Metanephros (tissue), 1 donor: ENCODE data around the gene LAD1. TPM values are rescaled to one million over a fixed set of nuclear protein-coding genes. Genes with fewer than 3 reads are reported as not detected.

ENCODE experiments used
- total RNA-seq: library from RNA; depleted of rRNA; stranded (reverse); fragments of >200 nt; gene quantifications from one replicate; pipeline ENCODE4 v1.2.3, GENCODE V29; 2014

Gene LAD1
- total RNA-seq, result 17.6 TPM

GRCh38 chr1:201399018-201399351, at the start of gene LAD1:
Gene LAD1, minus strand, starts transcription at chr1:201399324. Its CDS starts 18 bp downstream, at chr1:201399306.

GRCh38 chr1:201377611-201378092, 21.5 kb downstream of the LAD1 start, which contains the start of gene TNNT2:
Gene TNNT2, minus strand, starts transcription at chr1:201377680. Its CDS starts 4,426 bp downstream, at chr1:201373254.

Other genes starting within 250 kb of the LAD1 start
- 97.6 TPM for gene TMEM9, start 244.8 kb downstream of the LAD1 start, total RNA-seq
- gene IGFN1, start 208.5 kb downstream of the LAD1 start, total RNA-seq, result 2.8 TPM
- gene PKP1, start 115.8 kb downstream of the LAD1 start, total RNA-seq, result 0.64 TPM
- gene TNNT2, start 21.6 kb downstream of the LAD1 start, total RNA-seq, result 7.4 TPM
- 144 TPM for gene TNNI1, start 22.4 kb upstream of the LAD1 start, total RNA-seq
- 19.7 TPM for gene PHLDA3, start 69.9 kb upstream of the LAD1 start, total RNA-seq
- gene CSRP1, start 107.8 kb upstream of the LAD1 start, total RNA-seq, result 296 TPM
- gene NAV1, start 139.8 kb upstream of the LAD1 start, total RNA-seq, result 24.4 TPM